Left ventricle myocardium inferior (tissue), 1 donor: ENCODE data around the gene POC1B. TPM values are rescaled to one million over a fixed set of nuclear protein-coding genes. Genes with fewer than 3 reads are reported as not detected.
A peak's percentile ranks its signal among the peaks of the same experiment; 100 is the strongest.

Experiments used
- DNase-seq: peaks from one replicate; pipeline ENCODE4 v3.0.0-alpha.2; 2020
- H3K27ac ChIP-seq: fragments of 200-600 bp; replicated peaks from 2 replicates; pipeline ENCODE4 v1.8.0; 2021
- H3K27me3 ChIP-seq: fragments of 200-600 bp; 2 replicates; pipeline ENCODE4 v1.8.0; 2021; ENCODE audit warnings: low read depth
- H3K36me3 ChIP-seq: fragments of 200-600 bp; 2 replicates; pipeline ENCODE4 v1.8.0; 2021
- H3K4me1 ChIP-seq: fragments of 200-600 bp; 2 replicates; pipeline ENCODE4 v1.8.0; 2021
- H3K4me3 ChIP-seq: fragments of 200-600 bp; 2 replicates; pipeline ENCODE4 v1.8.0; 2021; ENCODE audit warnings: mild to moderate bottlenecking, moderate library complexity
- H3K9me3 ChIP-seq: fragments of 200-600 bp; replicated peaks from 2 replicates; pipeline ENCODE4 v1.8.0; 2021
- intact Hi-C: fragments of 100-400 bp; cut with micrococcal nuclease; formaldehyde crosslinking; loops from one replicate; pipeline ENCODE4 v1.11.0; 2022
- total RNA-seq: library from RNA; stranded (reverse); fragmentation: NEBNext Ultra II Directional; extraction: Animal tissue kit (Norgen Biotek cat#: 25700); gene quantifications from one replicate; pipeline ENCODE4 v1.2.1, GENCODE V29; 2021
- TF ChIP-seq, protein P1 (sequence below): fragments of 200-600 bp; IDR thresholded peaks from 2 replicates; pipeline ENCODE4 v1.8.0; 2021; ENCODE audit warnings: antibody characterized with exemption, mild to moderate bottlenecking, borderline replicate concordance
- donor health status: DM: no; HTN: yes; CAD: no; lungs with severe emphysema.

The POC1B gene
- total RNA-seq, 1 donor from 2014 or later: 8.6 TPM

DNA sequence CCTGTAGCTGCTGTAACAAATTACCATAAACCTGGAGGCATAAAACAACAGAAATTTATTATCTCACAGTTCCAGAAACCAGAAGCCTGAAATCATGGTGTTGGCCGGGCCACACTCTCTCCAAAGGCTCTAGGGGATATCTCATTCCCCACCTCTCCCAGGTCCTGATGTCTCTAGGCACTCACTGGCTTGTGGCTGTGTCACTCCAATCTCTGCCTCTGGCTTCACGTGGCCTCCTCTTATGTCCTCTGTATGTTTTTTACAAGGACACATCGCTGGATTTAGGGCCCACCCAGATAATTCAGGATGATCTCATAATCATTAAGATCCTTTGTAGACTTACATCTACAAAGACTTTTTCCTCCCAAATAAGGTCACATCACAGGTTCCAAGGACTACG, 9.2 kb downstream of the POC1B start:
- TF ChIP-seq, protein P1, sequence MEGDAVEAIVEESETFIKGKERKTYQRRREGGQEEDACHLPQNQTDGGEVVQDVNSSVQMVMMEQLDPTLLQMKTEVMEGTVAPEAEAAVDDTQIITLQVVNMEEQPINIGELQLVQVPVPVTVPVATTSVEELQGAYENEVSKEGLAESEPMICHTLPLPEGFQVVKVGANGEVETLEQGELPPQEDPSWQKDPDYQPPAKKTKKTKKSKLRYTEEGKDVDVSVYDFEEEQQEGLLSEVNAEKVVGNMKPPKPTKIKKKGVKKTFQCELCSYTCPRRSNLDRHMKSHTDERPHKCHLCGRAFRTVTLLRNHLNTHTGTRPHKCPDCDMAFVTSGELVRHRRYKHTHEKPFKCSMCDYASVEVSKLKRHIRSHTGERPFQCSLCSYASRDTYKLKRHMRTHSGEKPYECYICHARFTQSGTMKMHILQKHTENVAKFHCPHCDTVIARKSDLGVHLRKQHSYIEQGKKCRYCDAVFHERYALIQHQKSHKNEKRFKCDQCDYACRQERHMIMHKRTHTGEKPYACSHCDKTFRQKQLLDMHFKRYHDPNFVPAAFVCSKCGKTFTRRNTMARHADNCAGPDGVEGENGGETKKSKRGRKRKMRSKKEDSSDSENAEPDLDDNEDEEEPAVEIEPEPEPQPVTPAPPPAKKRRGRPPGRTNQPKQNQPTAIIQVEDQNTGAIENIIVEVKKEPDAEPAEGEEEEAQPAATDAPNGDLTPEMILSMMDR: no peak

DNA sequence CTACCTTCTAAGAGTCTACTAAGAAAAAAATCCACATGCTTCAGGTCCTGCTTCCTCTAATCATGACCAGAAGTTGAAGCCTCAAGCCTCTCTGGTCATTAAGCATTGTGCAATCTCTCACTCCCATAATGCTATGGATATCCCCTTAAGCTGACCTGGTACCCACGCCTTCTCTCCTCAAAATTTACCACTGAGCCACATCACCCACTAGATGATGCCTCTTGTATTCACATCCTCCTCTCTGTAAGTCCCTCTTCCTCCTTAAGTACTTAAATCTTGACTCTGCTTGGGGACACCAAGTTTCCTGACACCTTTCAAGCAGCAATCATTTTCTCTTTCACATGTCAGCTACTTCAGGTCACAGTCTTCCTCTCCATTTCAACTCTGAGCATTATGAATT, 11.1 kb downstream of the POC1B start:
- Histone ChIP-seq H3K27me3 (no peaks in the 10 kb centered on the region), H3K9me3 (no peaks in the 10 kb centered on the region), H3K4me1 (peaks cover 9% of the 10 kb centered on the region), H3K4me3 (no peak overlapping the region), H3K27ac (no peak overlapping the region), H3K36me3 (no peaks in the 10 kb centered on the region)
- TF ChIP-seq, protein P1: no peak
- no peak for DNase-seq
- intact Hi-C loops: no loop called here

More for the DNA sequence above, 9.2 kb downstream of the POC1B start:
- no peak overlapping the region for H3K4me3 ChIP-seq
- peaks cover 22% of the 10 kb centered on the region for H3K4me1 ChIP-seq
- intact Hi-C loops: no loop called here
- no peak overlapping the region for H3K27ac ChIP-seq
- no peaks in the 10 kb centered on the region for H3K36me3 ChIP-seq
- DNase-seq: no peak
- H3K27me3 ChIP-seq: no peaks in the 10 kb centered on the region
- no peaks in the 10 kb centered on the region for H3K9me3 ChIP-seq

DNA sequence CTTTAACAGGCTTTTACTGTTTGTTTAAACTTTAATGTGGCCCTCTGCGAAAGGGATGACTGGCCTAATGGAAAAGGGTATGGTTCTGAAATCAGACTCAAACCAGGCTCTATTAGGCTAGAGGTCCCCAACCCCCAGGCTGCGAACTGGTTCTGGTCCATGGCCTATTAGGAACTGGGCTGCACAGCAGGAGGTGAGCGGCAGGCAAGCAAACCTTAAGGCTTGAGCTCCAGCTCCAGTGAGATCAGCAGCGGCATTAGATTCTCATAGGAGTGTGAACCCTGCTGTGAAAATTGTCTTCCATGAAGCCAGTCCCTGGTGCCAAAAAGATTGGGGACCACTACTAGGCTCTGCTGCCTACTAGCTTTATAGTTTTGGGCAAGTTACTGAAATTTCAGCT, 12.3 kb downstream of the POC1B start:
- no peaks in the 10 kb centered on the region for H3K36me3 ChIP-seq
- TF ChIP-seq, protein P1: no peak
- no peaks in the 10 kb centered on the region for H3K9me3 ChIP-seq
- no peak overlapping the region for H3K27ac ChIP-seq
- DNase-seq: no peak
- intact Hi-C loops: no loop called here
- peaks cover 9% of the 10 kb centered on the region for H3K4me1 ChIP-seq
- no peaks in the 10 kb centered on the region for H3K27me3 ChIP-seq
- H3K4me3 ChIP-seq: no peak overlapping the region

DNA sequence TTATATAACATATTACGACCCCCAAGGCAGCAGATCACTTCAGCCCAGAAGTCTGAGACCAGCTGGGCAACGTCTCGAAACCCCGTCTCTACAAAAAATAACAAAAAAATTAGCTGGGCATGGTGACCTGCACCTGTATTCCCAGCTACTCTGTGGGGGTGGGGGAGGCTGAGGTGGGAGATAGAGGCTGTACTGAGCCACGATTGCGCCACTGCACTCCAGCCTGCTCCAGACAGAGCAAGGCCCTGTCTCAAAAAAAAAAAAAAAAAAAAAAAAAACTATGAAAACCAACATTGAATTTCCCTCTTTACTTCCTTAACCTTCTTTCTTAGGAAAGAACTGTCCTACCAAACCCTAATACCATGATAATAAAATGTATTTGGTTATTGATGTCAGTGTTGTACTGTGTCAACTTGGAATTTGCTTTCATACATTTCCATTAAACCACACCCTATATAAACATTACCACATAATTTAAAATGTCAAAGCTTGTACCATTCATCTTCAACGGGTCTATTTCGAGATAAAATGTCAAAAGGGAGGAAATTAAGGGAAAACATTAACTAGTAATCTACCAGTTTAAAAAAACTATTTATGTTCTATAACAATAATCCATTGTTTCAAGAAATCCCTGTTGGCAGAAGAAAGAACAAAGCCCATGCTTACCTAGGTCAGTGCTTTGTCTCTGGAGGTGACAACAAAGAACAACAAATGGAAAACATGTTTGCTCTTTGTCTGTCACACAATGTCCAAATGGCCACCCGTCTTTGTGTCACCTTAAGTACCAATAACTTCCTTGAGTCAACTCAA, 18.6 kb downstream of the POC1B start:
- TF ChIP-seq, protein P1: no peak
- DNase-seq: no peak
- Histone ChIP-seq H3K36me3 (no peaks in the 10 kb centered on the region), H3K27ac (peak overlapping the region; percentile 36), H3K4me1 (peaks cover 10% of the 10 kb centered on the region), H3K4me3 (no peak overlapping the region), H3K27me3 (no peaks in the 10 kb centered on the region), H3K9me3 (no peaks in the 10 kb centered on the region)
- intact Hi-C loops: no loop called here

DNA sequence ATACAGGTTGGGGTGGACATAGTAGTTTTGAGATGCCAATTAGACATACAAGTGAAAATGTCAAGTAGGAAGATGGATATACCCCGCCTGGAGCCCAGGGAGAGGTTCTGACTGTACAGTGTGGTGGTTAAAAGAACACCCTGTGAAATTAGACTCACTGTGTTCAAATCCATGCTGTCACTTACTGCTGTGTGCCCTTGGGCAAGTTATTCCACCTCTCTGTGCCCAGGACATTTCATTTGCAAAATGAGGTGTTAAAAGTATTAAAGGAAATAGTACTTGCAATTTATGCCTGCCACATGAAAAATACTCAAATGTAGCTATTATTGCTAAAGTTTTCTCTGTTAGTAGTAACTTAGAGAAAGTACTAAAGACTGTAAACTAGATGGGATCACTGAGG, 19.8 kb downstream of the POC1B start:
- no peaks in the 10 kb centered on the region for H3K27me3 ChIP-seq
- peaks cover 10% of the 10 kb centered on the region for H3K4me1 ChIP-seq
- DNase-seq: no peak
- intact Hi-C loops: no loop called here
- H3K4me3 ChIP-seq: no peak overlapping the region
- no peaks in the 10 kb centered on the region for H3K36me3 ChIP-seq
- no peak overlapping the region for H3K27ac ChIP-seq
- TF ChIP-seq, protein P1: no peak
- no peaks in the 10 kb centered on the region for H3K9me3 ChIP-seq
